ENCODE data around the gene CRYAB.
"Not testable (repeated sequence)": the region's sequence is repeated elsewhere in the genome, so short reads cannot be mapped to it uniquely, and the experiment has no call there.

CRYAB gene

DNA sequence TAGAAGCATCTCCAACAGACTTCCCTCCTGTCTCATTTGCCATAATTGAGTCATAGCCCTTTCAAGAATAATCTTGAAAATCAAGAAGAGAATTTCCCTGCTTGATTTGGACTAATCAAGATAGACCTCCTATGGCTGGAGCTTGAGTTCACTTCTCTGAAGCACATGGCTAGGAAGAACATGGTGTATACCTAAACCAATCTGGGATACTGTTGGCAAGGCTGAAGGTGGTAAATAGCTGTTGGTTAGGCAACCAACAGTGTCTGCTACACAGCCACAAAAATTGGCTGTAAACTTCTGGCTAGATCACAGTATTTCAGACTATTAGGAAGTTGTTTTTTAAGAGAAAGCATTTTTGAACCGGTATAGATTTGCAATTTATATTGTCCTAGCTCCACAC lies 4.9 kb downstream of the CRYAB start:
- DNase-seq = no peak

- no peak for DNase-seq
Measured at GRCh38 chr11:111905411-111905810, 6.2 kb downstream of the CRYAB start.

- no peak for DNase-seq
Measured at GRCh38 chr11:111886844-111887243, 24.7 kb downstream of the CRYAB start.

DNA sequence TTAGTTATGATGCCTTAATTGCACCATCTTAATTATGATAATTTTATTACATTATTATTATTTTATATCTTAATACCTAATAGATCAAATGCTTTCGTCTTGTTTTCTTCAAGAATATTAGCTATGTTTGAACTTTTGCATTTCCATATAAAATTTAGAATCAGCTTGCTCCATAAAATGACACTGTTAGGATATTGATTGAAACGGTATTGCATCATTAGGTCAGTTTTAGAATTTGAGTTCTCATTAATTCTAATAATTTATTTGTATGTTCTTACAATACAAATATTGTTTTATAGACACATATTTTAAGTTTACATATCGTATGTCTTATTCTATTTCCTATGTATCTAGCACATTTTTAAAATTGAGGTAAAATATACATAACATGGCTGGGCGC lies 25.5 kb downstream of the CRYAB start:
- no peak for DNase-seq

GRCh38 chr11:111885053-111885452 lies 26.5 kb downstream of the CRYAB start:
- DNase-seq = not testable (repeated sequence)

DNA sequence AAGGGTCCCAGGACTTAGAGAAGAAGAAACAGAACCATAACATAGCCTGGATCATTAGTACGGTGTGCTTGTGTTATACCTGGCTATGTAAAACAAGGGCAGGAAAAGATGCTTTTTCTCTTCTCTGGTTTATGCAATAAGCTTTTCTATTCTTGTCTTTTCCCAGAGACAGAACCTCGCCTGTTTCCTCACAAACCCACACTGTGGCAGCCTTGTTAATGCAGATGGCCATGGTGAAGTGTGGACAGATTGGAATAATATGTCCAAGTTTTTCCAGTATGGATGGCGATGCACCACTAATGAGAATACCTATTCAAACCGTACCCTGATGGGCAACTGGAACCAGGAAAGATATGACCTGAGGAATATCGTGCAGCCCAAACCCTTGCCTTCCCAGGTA lies 29.4 kb downstream of the CRYAB start:
- DNase-seq = no peak

- DNase-seq = no peak
Measured at GRCh38 chr11:111879637-111879960, 32.0 kb downstream of the CRYAB start.

DNA sequence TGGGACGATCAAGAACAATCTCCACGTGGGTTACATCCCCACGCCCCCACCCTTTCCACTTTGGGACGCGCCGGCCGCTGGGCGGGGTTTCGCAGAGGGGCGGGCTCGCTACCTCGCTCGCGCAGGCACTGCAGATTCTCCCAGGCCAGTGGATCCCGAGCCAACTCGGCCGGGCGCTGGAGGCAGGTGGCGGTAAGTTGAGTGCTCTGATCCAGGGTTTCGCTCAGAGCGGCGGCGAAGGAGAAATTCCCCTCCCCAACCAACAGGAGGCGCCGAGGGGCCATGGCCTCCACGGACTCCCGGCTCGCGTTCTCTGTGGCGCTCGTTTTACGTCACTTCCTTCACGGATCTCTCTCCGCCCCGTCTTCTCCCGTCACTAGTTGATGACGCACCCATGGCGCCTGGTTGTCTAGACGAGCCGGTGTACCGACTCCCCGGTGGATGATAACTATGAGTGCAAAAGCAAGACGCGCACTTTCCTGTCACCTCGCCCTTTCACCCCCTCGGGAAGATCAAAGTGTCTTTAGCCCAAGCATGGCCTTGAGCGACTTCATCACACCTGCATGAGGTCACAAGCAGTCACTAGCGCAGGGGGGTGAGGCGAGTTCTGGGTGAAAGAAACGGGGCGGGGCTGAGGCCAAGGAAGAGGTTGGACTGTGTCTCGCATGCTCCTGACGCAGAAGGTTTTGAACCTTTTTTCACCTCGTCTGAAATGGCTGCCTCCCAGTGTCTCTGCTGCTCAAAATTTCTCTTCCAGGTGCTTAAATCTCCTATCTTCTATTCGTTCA lies 32.5 kb downstream of the CRYAB start, which contains the start of the genes CFAP68 and FDXACB1:
CFAP68 (plus strand) TSS at position 693 of the 788 bp plus-strand sequence; CDS start at position 713, 20 bp downstream.
FDXACB1 (minus strand) TSS at position 317 of the 788 bp plus-strand sequence; CDS start at position 284, 33 bp downstream.
- peak; percentile 96 for DNase-seq

DNA sequence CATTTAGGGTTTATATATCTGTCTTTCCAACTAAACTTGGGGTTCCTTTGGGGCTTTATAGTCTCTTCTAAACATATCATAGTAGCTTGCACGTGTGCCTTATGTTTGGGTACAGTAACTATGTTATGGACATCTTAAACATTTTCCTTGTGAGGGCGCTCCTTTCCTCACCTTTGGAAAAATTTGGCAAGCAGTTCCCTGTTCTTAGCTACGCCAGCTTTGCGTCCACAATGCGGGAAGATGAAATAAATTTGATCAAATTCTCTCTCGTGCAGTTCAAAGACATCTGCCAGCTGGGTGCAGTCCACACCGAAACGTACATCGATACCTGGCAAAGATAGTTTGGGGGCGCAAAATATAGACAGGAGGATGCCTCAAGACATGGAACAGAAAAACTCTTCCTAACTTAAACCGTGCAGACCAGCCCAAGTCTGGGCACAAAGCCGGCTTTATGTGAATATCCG lies 33.2 kb downstream of the CRYAB start:
- no peak for DNase-seq

- no peak for DNase-seq
Measured at GRCh38 chr11:111871693-111872161, 39.8 kb downstream of the CRYAB start.

DNA sequence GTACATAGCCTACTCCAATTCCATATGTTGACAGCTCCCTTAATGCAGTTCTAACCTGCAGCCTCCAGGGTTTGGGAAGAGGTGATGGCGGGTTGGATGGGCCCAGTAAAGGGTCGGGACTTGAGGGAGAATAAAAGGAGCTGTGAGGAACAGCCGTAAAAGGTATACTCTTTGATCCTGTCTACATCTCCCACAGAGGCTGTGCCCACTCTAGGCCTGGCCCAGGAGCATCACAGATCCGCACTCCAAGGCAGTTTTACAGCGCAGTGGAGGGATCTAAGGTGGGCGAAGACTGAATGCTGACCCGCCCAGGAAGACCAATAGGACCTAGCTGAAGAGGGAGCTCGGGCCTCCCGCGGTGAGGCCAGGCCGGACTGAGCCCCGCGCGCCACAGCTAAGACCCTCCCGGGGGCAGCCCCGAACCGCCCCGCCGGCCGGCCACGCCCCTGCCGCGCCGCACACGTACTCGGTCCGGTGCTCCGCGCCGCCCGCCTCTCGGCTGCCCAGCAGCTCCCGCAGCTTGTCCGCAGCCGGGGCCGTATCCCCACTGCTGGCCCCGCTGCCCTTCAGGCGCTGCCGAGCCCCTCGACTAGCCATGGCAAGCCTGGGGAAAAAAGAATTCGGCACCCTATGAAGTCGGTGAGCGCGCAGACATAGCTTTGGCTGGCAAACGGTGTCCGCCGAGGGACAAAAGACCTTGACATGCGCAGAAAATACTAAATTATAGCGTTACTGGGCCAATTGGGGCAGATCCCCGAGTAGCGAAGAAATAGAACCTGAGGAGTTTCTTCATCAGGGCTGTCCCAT lies 40.5 kb downstream of the CRYAB start, which contains the start of gene ALG9:
ALG9 (minus strand) TSS at position 696 of the 807 bp plus-strand sequence; CDS start at position 597, 99 bp downstream.
- DNase-seq = peak; percentile 89

GRCh38 chr11:111870522-111870885 lies 41.1 kb downstream of the CRYAB start:
- DNase-seq = no peak

DNA sequence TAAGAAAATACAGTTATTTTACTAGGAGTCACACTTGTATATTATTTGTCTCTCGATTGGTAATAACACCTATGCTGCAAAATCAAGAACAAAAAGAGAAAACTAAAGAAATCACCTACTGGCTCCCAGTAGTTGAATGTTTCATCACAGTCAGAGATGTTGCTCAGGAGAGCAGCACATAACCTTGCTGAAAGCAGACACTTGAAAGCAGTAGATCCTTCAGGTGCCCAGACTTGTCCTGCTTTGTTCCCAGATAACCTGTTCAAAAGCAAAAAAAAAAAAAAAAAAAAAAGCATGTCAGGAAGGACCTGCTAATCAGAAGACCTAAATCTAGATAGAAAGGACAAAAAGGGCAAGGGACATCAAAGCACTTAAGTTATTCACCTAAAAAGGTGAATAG lies 41.5 kb downstream of the CRYAB start:
- no peak for DNase-seq

- DNase-seq = no peak
Measured at GRCh38 chr11:111860257-111860656, 51.3 kb downstream of the CRYAB start.

Measured in stimulated activated naive CD4-positive, alpha-beta T cell treated with Interleukin-2 at 50 U/mL for 16 hours (primary cell).